Measurements from ENCODE around the gene STKLD1. TPM values are rescaled to one million over a fixed set of nuclear protein-coding genes. Genes with fewer than 3 reads are reported as not detected.
"Not testable (repeated sequence)": the region's sequence is repeated elsewhere in the genome, so short reads cannot be mapped to it uniquely, and the experiment has no call there.

The STKLD1 gene
- total and polyA plus RNA-seq, 2 donors (not counting 1 experiment from before 2014, with no cell fraction given): 0.18 to 1.1 TPM

- ATAC-seq (ENCODE audit: low read depth) (no peak), DNase-seq (no peak)
- H3K4me1 Mint-ChIP-seq: peaks cover 4% of the 10 kb centered on the region
- TF ChIP-seq CTCF (IDR thresholded peaks at IDR 0.05): no peak
- TF ChIP-seq EZH2 (IDR thresholded peaks at IDR 0.05; ENCODE audit: borderline replicate concordance, insufficient read depth, low read depth, low read length, poor library complexity, severe bottlenecking): no peak
- H3K27ac Mint-ChIP-seq: no peak overlapping the region
- H3K4me1 ChIP-seq (ENCODE audit: control insufficient read depth in 2 of 2, insufficient read depth in 2 of 2, low read length in 2 of 2): no peaks in the 10 kb centered on the region
- H3K27ac ChIP-seq (ENCODE audit: low read length in 2 of 2): no peak overlapping the region
- no peaks in the 10 kb centered on the region for H3K79me2 ChIP-seq (ENCODE audit: control insufficient read depth, insufficient read depth, low read length)
- no peak overlapping the region for H3K4me3 Mint-ChIP-seq
- 96% methylated on average over 8 of the region's 10 CpGs for WGBS (ENCODE audit: insufficient coverage)
- no peaks in the 10 kb centered on the region for H3K27me3 ChIP-seq (replicated peaks in 1 of 4; ENCODE audit: control extremely low read depth in 1 of 4, control insufficient read depth in 3 of 4, insufficient read depth in 4 of 4, low read length in 3 of 4)
- peaks cover 0 to 8% (median 0%) of the 10 kb centered on the region in 3 donors for H3K9me3 ChIP-seq (ENCODE audit: control extremely low read depth in 1 of 3, control insufficient read depth in 2 of 3, insufficient read depth in 1 of 3, low read length in 2 of 3)
- H3K27me3 Mint-ChIP-seq: no peaks in the 10 kb centered on the region
- H4K20me1 ChIP-seq (ENCODE audit: control insufficient read depth, insufficient read depth, low read length, poor library complexity, severe bottlenecking): peaks cover 20% of the 10 kb centered on the region
- POLR2A ChIA-PET: no interaction called here
- H3K4me3 ChIP-seq (ENCODE audit: control extremely low read depth in 1 of 5, extremely low read depth in 1 of 5, insufficient read depth in 1 of 5, low read depth in 2 of 5, low read length in 4 of 5): no peak overlapping the region
- CTCF ChIA-PET: no interaction called here
- H3K4me2 ChIP-seq (replicated peaks; ENCODE audit: low read depth, low read length, poor library complexity, severe bottlenecking): no peak overlapping the region
- H3K36me3 ChIP-seq (replicated peaks in 1 of 2; ENCODE audit: control extremely low read depth in 1 of 2, control insufficient read depth in 1 of 2, extremely low read depth in 1 of 2, insufficient read depth in 2 of 2, low read length in 1 of 2): peaks cover 3 to 25% of the 10 kb centered on the region in 2 experiments
- H3K9ac ChIP-seq (ENCODE audit: low read length): no peak overlapping the region
- no peak overlapping the region for H2AFZ ChIP-seq (ENCODE audit: insufficient read depth, low read depth, low read length, poor library complexity, severe bottlenecking)
- intact Hi-C loops (cut with micrococcal nuclease): no loop called here
- no peaks in the 10 kb centered on the region for H3K9me3 Mint-ChIP-seq (ENCODE audit: insufficient read depth)
Observed at GRCh38 chr9:133327834-133328484, 48.2 kb upstream of the STKLD1 start.

- DNase-seq: peak; percentile 22
- peaks cover 11% of the 10 kb centered on the region for H3K4me1 Mint-ChIP-seq
- H3K9me3 Mint-ChIP-seq (ENCODE audit: insufficient read depth): not testable (repeated sequence)
Observed at GRCh38 chr9:133329306-133330156, 46.6 kb upstream of the STKLD1 start.

More at GRCh38 chr9:133329306-133330156, 46.6 kb upstream of the STKLD1 start:
- ATAC-seq (ENCODE audit: low read depth); H3K4me3 ChIP-seq (ENCODE audit: control extremely low read depth in 1 of 5, extremely low read depth in 1 of 5, insufficient read depth in 1 of 5, low read depth in 2 of 5, low read length in 4 of 5); H3K27me3 Mint-ChIP-seq; H3K4me1 ChIP-seq (ENCODE audit: control insufficient read depth in 2 of 2, insufficient read depth in 2 of 2, low read length in 2 of 2); H2AFZ ChIP-seq (ENCODE audit: insufficient read depth, low read depth, low read length, poor library complexity, severe bottlenecking); H3K27me3 ChIP-seq (replicated peaks in 1 of 4; ENCODE audit: control extremely low read depth in 1 of 4, control insufficient read depth in 3 of 4, insufficient read depth in 4 of 4, low read length in 3 of 4); H3K4me2 ChIP-seq (replicated peaks; ENCODE audit: low read depth, low read length, poor library complexity, severe bottlenecking); H3K27ac Mint-ChIP-seq; H3K79me2 ChIP-seq (ENCODE audit: control insufficient read depth, insufficient read depth, low read length); H3K9ac ChIP-seq (ENCODE audit: low read length); H3K27ac ChIP-seq (ENCODE audit: low read length in 2 of 2); intact Hi-C loops (cut with micrococcal nuclease); H3K4me3 Mint-ChIP-seq; POLR2A ChIA-PET; H3K9me3 ChIP-seq (ENCODE audit: control extremely low read depth in 1 of 3, control insufficient read depth in 2 of 3, insufficient read depth in 1 of 3, low read length in 2 of 3): not testable (repeated sequence)
- peak; percentile 52 for TF ChIP-seq CTCF (IDR thresholded peaks at IDR 0.05)
- CTCF ChIA-PET: interaction anchor here (0.6 to 1.6 kb wide), 3 partner anchors 14 to 307 kb away, joined by 4 to 5 read pairs (median 4); no protein-coding TSS in a partner anchor
- WGBS (ENCODE audit: insufficient coverage): 60% methylated on average over 3 of the region's 21 CpGs
- Histone ChIP-seq H3K36me3 (replicated peaks in 1 of 2; ENCODE audit: control extremely low read depth in 1 of 2, control insufficient read depth in 1 of 2, extremely low read depth in 1 of 2, insufficient read depth in 2 of 2, low read length in 1 of 2) (peaks cover 3 to 41% of the 10 kb centered on the region in 2 experiments), H4K20me1 (ENCODE audit: control insufficient read depth, insufficient read depth, low read length, poor library complexity, severe bottlenecking) (peaks cover 36% of the 10 kb centered on the region)
